ENCODE results near the gene ARMC6. TPM values are rescaled to one million over a fixed set of nuclear protein-coding genes. Genes with fewer than 3 reads are reported as not detected.

Gene ARMC6
- total and polyA plus RNA-seq, 2 of the 13 experiments (the other 11 are each of a cell fraction or from before 2014, with no cell fraction given), result 16.2 to 36.8 TPM

DNA sequence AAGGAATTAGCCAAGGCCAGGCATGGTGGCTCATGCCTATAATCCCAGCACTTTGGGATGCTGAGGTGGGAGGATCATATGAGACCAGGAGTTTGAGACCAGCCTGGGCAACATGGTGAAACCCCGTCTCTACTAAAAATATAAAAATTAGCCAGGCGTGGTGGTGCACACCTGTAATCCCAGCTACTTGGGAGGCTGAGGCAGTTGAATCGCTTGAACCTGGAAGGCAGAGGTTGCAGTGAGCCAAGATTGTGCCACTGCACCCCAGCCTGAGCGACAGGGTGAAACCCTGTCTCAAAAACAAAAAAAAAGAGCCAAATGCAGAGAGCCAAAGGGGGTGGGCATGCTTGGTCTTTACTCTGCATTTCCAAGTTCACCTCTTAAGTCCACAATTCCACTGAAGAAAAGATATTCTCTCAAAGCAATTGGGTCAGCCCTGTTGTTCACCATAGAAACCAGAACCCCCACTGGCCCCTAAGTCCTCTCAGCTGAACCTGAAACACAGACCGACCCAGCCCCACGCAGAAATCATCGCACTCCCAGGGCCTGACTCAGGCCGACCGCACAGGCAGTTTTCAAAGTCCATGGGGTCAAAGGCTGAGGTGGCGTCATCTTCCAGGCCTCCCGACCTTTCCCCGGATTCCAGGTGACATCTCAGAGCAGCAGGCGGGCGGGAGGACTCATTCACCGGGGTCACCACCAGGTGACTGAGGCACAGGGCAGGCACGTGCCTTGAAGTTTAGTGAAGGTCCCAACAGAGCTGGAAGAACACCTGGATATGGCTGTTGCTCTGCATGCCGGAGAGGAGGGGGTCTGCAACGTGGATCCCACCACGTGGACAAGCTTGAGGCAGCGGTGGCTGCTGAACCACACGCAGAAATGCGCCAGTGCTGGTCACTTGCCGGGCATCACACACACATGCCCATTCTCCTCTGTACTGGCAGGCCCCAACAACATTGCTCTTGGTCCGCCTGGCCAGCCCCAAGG, 63.5 kb downstream of the ARMC6 start (continued):
- TF ChIP-seq, protein P1, sequence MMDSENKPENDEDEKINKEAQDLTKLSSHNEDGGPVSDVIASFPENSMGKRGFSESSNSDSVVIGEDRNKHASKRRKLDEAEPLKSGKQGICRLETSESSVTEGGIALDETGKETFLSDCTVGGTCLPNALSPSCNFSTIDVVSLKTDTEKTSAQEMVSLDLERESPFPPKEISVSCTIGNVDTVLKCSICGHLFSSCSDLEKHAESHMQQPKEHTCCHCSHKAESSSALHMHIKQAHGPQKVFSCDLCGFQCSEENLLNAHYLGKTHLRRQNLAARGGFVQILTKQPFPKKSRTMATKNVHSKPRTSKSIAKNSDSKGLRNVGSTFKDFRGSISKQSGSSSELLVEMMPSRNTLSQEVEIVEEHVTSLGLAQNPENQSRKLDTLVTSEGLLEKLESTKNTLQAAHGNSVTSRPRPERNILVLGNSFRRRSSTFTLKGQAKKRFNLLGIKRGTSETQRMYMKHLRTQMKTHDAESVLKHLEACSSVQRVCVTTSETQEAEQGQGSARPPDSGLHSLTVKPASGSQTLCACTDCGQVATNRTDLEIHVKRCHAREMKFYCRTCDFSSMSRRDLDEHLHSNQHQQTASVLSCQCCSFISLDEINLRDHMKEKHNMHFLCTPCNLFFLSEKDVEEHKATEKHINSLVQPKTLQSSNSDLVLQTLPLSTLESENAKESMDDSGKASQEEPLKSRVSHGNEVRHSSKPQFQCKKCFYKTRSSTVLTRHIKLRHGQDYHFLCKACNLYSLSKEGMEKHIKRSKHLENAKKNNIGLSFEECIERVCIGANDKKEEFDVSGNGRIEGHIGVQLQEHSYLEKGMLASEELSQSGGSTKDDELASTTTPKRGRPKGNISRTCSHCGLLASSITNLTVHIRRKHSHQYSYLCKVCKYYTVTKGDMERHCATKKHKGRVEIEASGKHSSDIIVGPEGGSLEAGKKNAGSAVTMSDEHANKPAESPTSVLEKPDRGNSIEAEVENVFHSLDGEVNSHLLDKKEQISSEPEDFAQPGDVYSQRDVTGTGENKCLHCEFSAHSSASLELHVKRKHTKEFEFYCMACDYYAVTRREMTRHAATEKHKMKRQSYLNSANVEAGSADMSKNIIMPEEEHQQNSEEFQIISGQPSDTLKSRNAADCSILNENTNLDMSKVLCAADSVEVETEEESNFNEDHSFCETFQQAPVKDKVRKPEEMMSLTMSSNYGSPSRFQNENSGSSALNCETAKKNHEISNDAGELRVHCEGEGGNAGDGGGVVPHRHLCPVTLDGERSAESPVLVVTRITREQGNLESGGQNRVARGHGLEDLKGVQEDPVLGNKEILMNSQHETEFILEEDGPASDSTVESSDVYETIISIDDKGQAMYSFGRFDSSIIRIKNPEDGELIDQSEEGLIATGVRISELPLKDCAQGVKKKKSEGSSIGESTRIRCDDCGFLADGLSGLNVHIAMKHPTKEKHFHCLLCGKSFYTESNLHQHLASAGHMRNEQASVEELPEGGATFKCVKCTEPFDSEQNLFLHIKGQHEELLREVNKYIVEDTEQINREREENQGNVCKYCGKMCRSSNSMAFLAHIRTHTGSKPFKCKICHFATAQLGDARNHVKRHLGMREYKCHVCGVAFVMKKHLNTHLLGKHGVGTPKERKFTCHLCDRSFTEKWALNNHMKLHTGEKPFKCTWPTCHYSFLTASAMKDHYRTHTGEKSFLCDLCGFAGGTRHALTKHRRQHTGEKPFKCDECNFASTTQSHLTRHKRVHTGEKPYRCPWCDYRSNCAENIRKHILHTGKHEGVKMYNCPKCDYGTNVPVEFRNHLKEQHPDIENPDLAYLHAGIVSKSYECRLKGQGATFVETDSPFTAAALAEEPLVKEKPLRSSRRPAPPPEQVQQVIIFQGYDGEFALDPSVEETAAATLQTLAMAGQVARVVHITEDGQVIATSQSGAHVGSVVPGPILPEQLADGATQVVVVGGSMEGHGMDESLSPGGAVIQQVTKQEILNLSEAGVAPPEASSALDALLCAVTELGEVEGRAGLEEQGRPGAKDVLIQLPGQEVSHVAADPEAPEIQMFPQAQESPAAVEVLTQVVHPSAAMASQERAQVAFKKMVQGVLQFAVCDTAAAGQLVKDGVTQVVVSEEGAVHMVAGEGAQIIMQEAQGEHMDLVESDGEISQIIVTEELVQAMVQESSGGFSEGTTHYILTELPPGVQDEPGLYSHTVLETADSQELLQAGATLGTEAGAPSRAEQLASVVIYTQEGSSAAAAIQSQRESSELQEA (CRISPR knock-in tag; IDR thresholded peaks at IDR 0.05; ENCODE audit: not compliant biosample characterization), result peak; percentile 89
- TF ChIP-seq, protein P2, sequence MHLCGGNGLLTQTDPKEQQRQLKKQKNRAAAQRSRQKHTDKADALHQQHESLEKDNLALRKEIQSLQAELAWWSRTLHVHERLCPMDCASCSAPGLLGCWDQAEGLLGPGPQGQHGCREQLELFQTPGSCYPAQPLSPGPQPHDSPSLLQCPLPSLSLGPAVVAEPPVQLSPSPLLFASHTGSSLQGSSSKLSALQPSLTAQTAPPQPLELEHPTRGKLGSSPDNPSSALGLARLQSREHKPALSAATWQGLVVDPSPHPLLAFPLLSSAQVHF (CRISPR knock-in tag; IDR thresholded peaks at IDR 0.05), result no peak
- TF ChIP-seq PHF20 (CRISPR knock-in tag; IDR thresholded peaks at IDR 0.05) (no peak), ZNF780A (CRISPR knock-in tag; IDR thresholded peaks at IDR 0.05) (no peak; the same call in 1 of the 2 replicates), SUZ12 (IDR thresholded peaks at IDR 0.05; ENCODE audit: low read depth, low read length) (no peak), ELF4 (CRISPR knock-in tag; IDR thresholded peaks at IDR 0.05; ENCODE audit: borderline replicate concordance) (no peak), TBX3 (IDR thresholded peaks at IDR 0.05; ENCODE audit: borderline replicate concordance) (peak; percentile 85)
- TF ChIP-seq, protein P3, sequence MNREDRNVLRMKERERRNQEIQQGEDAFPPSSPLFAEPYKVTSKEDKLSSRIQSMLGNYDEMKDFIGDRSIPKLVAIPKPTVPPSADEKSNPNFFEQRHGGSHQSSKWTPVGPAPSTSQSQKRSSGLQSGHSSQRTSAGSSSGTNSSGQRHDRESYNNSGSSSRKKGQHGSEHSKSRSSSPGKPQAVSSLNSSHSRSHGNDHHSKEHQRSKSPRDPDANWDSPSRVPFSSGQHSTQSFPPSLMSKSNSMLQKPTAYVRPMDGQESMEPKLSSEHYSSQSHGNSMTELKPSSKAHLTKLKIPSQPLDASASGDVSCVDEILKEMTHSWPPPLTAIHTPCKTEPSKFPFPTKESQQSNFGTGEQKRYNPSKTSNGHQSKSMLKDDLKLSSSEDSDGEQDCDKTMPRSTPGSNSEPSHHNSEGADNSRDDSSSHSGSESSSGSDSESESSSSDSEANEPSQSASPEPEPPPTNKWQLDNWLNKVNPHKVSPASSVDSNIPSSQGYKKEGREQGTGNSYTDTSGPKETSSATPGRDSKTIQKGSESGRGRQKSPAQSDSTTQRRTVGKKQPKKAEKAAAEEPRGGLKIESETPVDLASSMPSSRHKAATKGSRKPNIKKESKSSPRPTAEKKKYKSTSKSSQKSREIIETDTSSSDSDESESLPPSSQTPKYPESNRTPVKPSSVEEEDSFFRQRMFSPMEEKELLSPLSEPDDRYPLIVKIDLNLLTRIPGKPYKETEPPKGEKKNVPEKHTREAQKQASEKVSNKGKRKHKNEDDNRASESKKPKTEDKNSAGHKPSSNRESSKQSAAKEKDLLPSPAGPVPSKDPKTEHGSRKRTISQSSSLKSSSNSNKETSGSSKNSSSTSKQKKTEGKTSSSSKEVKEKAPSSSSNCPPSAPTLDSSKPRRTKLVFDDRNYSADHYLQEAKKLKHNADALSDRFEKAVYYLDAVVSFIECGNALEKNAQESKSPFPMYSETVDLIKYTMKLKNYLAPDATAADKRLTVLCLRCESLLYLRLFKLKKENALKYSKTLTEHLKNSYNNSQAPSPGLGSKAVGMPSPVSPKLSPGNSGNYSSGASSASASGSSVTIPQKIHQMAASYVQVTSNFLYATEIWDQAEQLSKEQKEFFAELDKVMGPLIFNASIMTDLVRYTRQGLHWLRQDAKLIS (CRISPR knock-in tag; IDR thresholded peaks at IDR 0.05), result peak; percentile 77; the same call in 1 of the 2 replicates
- TF ChIP-seq, protein P4, sequence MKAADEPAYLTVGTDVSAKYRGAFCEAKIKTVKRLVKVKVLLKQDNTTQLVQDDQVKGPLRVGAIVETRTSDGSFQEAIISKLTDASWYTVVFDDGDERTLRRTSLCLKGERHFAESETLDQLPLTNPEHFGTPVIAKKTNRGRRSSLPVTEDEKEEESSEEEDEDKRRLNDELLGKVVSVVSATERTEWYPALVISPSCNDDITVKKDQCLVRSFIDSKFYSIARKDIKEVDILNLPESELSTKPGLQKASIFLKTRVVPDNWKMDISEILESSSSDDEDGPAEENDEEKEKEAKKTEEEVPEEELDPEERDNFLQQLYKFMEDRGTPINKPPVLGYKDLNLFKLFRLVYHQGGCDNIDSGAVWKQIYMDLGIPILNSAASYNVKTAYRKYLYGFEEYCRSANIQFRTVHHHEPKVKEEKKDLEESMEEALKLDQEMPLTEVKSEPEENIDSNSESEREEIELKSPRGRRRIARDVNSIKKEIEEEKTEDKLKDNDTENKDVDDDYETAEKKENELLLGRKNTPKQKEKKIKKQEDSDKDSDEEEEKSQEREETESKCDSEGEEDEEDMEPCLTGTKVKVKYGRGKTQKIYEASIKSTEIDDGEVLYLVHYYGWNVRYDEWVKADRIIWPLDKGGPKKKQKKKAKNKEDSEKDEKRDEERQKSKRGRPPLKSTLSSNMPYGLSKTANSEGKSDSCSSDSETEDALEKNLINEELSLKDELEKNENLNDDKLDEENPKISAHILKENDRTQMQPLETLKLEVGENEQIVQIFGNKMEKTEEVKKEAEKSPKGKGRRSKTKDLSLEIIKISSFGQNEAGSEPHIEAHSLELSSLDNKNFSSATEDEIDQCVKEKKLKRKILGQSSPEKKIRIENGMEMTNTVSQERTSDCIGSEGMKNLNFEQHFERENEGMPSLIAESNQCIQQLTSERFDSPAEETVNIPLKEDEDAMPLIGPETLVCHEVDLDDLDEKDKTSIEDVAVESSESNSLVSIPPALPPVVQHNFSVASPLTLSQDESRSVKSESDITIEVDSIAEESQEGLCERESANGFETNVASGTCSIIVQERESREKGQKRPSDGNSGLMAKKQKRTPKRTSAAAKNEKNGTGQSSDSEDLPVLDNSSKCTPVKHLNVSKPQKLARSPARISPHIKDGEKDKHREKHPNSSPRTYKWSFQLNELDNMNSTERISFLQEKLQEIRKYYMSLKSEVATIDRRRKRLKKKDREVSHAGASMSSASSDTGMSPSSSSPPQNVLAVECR (CRISPR knock-in tag; IDR thresholded peaks at IDR 0.05; ENCODE audit: borderline replicate concordance), result peak; percentile 86; the same call in 1 of the 2 replicates

All from HepG2 (cell line).